ENCODE data around the gene POLN.

GRCh38 chr4:2249526-2250356, 7.8 kb upstream of the POLN start:
- TF ChIP-seq EZH2 (IDR thresholded peaks at IDR 0.05; ENCODE audit: low read length) (no peak), CTCF (optimal IDR thresholded peaks at IDR 0.05 in 1 of 3, IDR thresholded peaks at IDR 0.05 in 1 of 3, conservative IDR thresholded peaks at IDR 0.05 in 1 of 3; ENCODE audit: extremely low read depth in 1 of 3, insufficient read depth in 2 of 3, low read length in 3 of 3) (no peak)

All from keratinocyte (primary cell).